ENCODE measurements around the gene STARD10. TPM values are rescaled to one million over a fixed set of nuclear protein-coding genes. Genes with fewer than 3 reads are reported as not detected.

STARD10 gene
- total and polyA plus RNA-seq, 2 donors from 2014 or later: 40.7 to 127 TPM

DNA sequence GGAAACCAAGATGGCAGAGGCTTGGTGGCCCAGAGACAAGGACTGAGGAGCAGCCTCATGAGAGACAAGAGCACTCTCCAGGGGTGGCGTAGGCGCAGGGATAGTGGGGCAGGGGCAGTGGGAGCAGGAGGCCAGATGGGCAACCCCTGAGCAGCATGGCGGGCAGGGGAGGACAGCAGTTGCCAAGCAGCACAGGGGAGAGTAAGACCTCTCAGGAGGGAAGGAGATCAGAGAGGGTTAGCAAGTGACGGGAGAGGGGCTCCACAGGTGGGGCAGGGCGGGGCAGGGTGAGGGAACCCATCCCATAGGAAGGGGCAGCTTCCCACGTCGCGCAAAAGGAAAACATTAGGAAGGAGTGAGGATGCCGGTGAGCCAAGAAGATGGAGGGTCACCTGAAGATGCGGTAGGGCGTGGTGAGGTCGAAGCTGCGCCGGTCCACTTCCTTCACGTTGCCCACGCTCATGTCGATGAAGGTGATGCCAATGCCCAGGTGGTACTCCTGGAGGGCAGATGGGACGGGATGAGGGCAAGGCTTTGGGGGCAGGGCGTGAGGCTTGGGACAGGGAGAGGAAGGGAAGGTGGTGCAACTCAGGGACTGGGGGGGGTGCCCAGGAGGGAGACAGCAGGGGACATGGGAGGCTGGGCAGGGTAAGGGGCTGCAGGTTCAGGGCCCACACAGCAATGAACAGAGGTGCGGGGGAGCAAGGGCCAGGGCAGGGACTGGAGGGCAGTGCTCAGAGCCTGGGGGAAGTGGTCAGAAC lies 84.2 kb downstream of the STARD10 start:
- no peak for FAIRE-seq
- Histone ChIP-seq H3K36me3 (ENCODE audit: control insufficient read depth in 2 of 3, insufficient read depth in 3 of 3, low read length in 3 of 3) (peaks cover 0 to 36% (median 31%) of the 10 kb centered on the region in 3 donors), H3K4me3 (ENCODE audit: low read length in 3 of 3) (no peak overlapping the region), H3K4me1 (ENCODE audit: control insufficient read depth in 2 of 3, insufficient read depth in 2 of 3, low read depth in 1 of 3, low read length in 3 of 3) (peaks cover 0 to 4% (median 0%) of the 10 kb centered on the region in 3 donors), H3K9me3 (ENCODE audit: control insufficient read depth in 2 of 3, insufficient read depth in 1 of 3, low read length in 3 of 3) (no peaks in the 10 kb centered on the region), H3K27ac (ENCODE audit: low read depth in 2 of 2, low read length in 2 of 2) (no peak overlapping the region), H3K27me3 (ENCODE audit: control insufficient read depth, insufficient read depth, low read length) (no peaks in the 10 kb centered on the region), H3K9ac (ENCODE audit: low read length in 3 of 3) (no peak overlapping the region)
- intact Hi-C loops (cut with DNase I): no loop called here
- TF ChIP-seq, protein P1, sequence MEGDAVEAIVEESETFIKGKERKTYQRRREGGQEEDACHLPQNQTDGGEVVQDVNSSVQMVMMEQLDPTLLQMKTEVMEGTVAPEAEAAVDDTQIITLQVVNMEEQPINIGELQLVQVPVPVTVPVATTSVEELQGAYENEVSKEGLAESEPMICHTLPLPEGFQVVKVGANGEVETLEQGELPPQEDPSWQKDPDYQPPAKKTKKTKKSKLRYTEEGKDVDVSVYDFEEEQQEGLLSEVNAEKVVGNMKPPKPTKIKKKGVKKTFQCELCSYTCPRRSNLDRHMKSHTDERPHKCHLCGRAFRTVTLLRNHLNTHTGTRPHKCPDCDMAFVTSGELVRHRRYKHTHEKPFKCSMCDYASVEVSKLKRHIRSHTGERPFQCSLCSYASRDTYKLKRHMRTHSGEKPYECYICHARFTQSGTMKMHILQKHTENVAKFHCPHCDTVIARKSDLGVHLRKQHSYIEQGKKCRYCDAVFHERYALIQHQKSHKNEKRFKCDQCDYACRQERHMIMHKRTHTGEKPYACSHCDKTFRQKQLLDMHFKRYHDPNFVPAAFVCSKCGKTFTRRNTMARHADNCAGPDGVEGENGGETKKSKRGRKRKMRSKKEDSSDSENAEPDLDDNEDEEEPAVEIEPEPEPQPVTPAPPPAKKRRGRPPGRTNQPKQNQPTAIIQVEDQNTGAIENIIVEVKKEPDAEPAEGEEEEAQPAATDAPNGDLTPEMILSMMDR (IDR thresholded peaks at IDR 0.05; ENCODE audit: borderline replicate concordance, extremely low read depth, insufficient read depth): no peak
- peak in 1 of 5 donors; percentile 63 for DNase-seq

DNA sequence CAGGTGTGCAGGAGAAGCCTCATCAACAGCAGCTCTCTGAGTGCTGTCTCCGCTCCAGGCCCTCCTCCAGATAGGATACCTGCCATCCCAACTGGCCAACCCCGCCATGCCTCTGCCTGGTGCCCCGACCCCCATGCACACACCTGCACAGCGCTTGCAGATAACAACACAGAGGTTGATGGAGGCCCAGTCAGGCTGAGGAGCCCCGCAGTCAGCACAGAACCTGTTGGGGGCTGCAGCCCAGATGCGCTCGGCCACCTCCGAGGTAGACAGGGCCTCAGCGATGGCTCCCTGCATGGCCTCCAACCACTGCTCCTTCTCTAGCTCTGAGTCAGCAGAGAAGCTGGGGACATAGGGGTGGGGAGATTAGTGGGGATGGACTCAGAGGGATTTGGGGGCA lies 86.8 kb downstream of the STARD10 start:
- TF ChIP-seq, protein P1 (IDR thresholded peaks at IDR 0.05; ENCODE audit: borderline replicate concordance, extremely low read depth, insufficient read depth): no peak
- Histone ChIP-seq H3K4me3 (ENCODE audit: low read length in 3 of 3) (no peak overlapping the region), H3K4me1 (ENCODE audit: control insufficient read depth in 2 of 3, insufficient read depth in 2 of 3, low read depth in 1 of 3, low read length in 3 of 3) (peaks cover 0 to 3% (median 0%) of the 10 kb centered on the region in 3 donors), H3K27ac (ENCODE audit: low read depth in 2 of 2, low read length in 2 of 2) (no peak overlapping the region), H3K9me3 (ENCODE audit: control insufficient read depth in 2 of 3, insufficient read depth in 1 of 3, low read length in 3 of 3) (no peaks in the 10 kb centered on the region), H3K27me3 (ENCODE audit: control insufficient read depth, insufficient read depth, low read length) (no peaks in the 10 kb centered on the region), H3K36me3 (ENCODE audit: control insufficient read depth in 2 of 3, insufficient read depth in 3 of 3, low read length in 3 of 3) (peaks cover 0 to 41% (median 36%) of the 10 kb centered on the region in 3 donors), H3K9ac (ENCODE audit: low read length in 3 of 3) (no peak overlapping the region)
- no peak for DNase-seq
- FAIRE-seq: no peak
- intact Hi-C loops (cut with DNase I): no loop called here

DNA sequence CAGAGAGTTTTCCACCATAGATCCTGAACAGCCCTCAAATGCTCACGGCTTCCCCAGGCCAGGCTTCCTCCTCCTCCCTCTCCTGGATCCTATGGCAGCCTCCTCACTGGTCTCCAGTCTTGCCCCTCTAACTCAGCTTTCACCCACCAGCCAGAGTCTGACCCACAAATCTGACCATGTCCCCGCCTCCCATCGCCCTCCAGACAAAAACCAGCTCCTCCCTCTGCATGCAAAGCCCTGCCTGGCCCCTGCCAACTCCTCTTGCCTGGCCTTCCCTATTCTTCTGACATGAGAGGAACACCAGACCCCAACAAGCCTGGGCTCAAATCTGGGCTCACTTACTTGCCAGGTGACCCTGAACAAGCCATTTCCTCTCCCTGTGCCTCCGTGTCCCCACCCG lies 87.3 kb downstream of the STARD10 start:
- H3K9me3 ChIP-seq (ENCODE audit: control insufficient read depth in 2 of 3, insufficient read depth in 1 of 3, low read length in 3 of 3): no peaks in the 10 kb centered on the region
- TF ChIP-seq, protein P1 (IDR thresholded peaks at IDR 0.05; ENCODE audit: borderline replicate concordance, extremely low read depth, insufficient read depth): no peak
- no peaks in the 10 kb centered on the region for H3K27me3 ChIP-seq (ENCODE audit: control insufficient read depth, insufficient read depth, low read length)
- no peak overlapping the region for H3K4me3 ChIP-seq (ENCODE audit: low read length in 3 of 3)
- DNase-seq (no peak), FAIRE-seq (no peak)
- H3K4me1 ChIP-seq (ENCODE audit: control insufficient read depth in 2 of 3, insufficient read depth in 2 of 3, low read depth in 1 of 3, low read length in 3 of 3): peaks cover 0 to 3% (median 0%) of the 10 kb centered on the region in 3 donors
- no peak overlapping the region for H3K9ac ChIP-seq (ENCODE audit: low read length in 3 of 3)
- intact Hi-C loops (cut with DNase I): no loop called here
- peaks cover 0 to 44% (median 34%) of the 10 kb centered on the region in 3 donors for H3K36me3 ChIP-seq (ENCODE audit: control insufficient read depth in 2 of 3, insufficient read depth in 3 of 3, low read length in 3 of 3)
- no peak overlapping the region for H3K27ac ChIP-seq (ENCODE audit: low read depth in 2 of 2, low read length in 2 of 2)

All from kidney (tissue), 14 donors.